OCI-LY7 (cell line): ENCODE measurements around the gene CNOT11.

Experiments used
- EZH2phosphoT487 ChIP-seq: fragments of 200-600 bp; sonication (generic); IDR thresholded peaks from 2 replicates; pipeline ENCODE4 v1.6.1; 2018; ENCODE audit warnings: low read depth, borderline replicate concordance, mild to moderate bottlenecking, mixed run types, antibody characterized with exemption, low read length, moderate library complexity, mixed read lengths
- TF ChIP-seq, protein P1 (sequence below): fragments of 200-600 bp; sonication (generic); conservative IDR thresholded peaks from 2 replicates; pipeline ENCODE4 v1.5.1; 2014; ENCODE audit warnings: mild to moderate bottlenecking, antibody characterized with exemption, low read length, moderate library complexity, mixed read lengths

DNA sequence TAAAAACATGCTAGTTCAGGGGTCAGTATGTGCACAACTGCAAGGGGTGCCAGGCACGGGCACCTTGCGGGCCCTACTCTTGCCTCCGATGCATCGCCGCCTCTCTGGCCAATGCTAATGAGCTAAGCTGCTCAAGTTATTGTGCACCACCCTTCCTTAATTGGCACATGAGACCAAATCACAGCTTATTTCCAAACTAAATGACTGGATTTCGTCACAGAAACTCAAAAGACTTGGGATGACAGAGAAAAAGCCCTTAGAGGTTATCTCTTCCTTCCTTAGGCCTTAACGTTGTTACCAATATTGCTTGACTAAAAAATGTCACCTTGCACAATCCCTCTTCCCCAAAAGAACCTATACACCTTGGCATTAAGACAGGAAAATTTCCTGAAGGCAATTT lies 48.1 kb downstream of the CNOT11 start:
- TF ChIP-seq, protein P1, sequence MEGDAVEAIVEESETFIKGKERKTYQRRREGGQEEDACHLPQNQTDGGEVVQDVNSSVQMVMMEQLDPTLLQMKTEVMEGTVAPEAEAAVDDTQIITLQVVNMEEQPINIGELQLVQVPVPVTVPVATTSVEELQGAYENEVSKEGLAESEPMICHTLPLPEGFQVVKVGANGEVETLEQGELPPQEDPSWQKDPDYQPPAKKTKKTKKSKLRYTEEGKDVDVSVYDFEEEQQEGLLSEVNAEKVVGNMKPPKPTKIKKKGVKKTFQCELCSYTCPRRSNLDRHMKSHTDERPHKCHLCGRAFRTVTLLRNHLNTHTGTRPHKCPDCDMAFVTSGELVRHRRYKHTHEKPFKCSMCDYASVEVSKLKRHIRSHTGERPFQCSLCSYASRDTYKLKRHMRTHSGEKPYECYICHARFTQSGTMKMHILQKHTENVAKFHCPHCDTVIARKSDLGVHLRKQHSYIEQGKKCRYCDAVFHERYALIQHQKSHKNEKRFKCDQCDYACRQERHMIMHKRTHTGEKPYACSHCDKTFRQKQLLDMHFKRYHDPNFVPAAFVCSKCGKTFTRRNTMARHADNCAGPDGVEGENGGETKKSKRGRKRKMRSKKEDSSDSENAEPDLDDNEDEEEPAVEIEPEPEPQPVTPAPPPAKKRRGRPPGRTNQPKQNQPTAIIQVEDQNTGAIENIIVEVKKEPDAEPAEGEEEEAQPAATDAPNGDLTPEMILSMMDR: no peak
- no peak for TF ChIP-seq EZH2phosphoT487
